Measurements from ENCODE around the gene PIGQ.

The PIGQ gene

DNA sequence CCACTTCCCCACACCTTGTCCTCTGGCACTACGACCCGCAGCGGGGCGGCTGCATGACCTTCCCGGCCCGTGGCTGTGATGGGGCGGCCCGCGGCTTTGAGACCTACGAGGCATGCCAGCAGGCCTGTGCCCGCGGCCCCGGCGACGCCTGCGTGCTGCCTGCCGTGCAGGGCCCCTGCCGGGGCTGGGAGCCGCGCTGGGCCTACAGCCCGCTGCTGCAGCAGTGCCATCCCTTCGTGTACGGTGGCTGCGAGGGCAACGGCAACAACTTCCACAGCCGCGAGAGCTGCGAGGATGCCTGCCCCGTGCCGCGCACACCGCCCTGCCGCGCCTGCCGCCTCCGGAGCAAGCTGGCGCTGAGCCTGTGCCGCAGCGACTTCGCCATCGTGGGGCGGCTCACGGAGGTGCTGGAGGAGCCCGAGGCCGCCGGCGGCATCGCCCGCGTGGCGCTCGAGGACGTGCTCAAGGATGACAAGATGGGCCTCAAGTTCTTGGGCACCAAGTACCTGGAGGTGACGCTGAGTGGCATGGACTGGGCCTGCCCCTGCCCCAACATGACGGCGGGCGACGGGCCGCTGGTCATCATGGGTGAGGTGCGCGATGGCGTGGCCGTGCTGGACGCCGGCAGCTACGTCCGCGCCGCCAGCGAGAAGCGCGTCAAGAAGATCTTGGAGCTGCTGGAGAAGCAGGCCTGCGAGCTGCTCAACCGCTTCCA is 63.7 kb downstream of the PIGQ start:
- Histone ChIP-seq H3K27me3 (ENCODE audit: control insufficient read depth, insufficient read depth, low read length) (no peaks in the 10 kb centered on the region), H3K27ac (ENCODE audit: low read length) (no peak overlapping the region), H3K4me3 (ENCODE audit: low read length) (no peak overlapping the region), H3K36me3 (ENCODE audit: control insufficient read depth, low read depth, low read length) (no peaks in the 10 kb centered on the region), H3K4me1 (ENCODE audit: control insufficient read depth, low read depth, low read length) (peaks cover 18% of the 10 kb centered on the region), H3K9ac (ENCODE audit: low read length) (no peak overlapping the region), H3K9me3 (ENCODE audit: control insufficient read depth, low read depth, low read length) (no peaks in the 10 kb centered on the region)

All from iPS-18a (cell line).